ENCODE results near the gene PCDHGC4.

DNA sequence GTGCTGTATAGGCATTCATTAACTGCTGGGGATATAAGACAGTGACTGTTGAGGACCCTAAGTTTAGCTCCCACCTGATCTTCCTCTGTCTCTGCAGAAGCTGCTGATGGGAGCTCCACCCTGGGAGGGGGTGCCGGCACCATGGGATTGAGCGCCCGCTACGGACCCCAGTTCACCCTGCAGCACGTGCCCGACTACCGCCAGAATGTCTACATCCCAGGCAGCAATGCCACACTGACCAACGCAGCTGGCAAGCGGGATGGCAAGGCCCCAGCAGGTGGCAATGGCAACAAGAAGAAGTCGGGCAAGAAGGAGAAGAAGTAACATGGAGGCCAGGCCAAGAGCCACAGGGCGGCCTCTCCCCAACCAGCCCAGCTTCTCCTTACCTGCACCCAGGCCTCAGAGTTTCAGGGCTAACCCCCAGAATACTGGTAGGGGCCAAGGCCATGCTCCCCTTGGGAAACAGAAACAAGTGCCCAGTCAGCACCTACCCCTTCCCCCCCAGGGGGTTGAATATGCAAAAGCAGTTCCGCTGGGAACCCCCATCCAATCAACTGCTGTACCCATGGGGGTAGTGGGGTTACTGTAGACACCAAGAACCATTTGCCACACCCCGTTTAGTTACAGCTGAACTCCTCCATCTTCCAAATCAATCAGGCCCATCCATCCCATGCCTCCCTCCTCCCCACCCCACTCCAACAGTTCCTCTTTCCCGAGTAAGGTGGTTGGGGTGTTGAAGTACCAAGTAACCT lies 26.2 kb downstream of the PCDHGC4 start:
- TF ChIP-seq, protein P1, sequence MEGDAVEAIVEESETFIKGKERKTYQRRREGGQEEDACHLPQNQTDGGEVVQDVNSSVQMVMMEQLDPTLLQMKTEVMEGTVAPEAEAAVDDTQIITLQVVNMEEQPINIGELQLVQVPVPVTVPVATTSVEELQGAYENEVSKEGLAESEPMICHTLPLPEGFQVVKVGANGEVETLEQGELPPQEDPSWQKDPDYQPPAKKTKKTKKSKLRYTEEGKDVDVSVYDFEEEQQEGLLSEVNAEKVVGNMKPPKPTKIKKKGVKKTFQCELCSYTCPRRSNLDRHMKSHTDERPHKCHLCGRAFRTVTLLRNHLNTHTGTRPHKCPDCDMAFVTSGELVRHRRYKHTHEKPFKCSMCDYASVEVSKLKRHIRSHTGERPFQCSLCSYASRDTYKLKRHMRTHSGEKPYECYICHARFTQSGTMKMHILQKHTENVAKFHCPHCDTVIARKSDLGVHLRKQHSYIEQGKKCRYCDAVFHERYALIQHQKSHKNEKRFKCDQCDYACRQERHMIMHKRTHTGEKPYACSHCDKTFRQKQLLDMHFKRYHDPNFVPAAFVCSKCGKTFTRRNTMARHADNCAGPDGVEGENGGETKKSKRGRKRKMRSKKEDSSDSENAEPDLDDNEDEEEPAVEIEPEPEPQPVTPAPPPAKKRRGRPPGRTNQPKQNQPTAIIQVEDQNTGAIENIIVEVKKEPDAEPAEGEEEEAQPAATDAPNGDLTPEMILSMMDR (IDR thresholded peaks at IDR 0.05; ENCODE audit: low read depth, low read length): no peak
- TF ChIP-seq POLR2A (IDR thresholded peaks at IDR 0.05; ENCODE audit: extremely low read depth, insufficient read length) (no peak), MYC (IDR thresholded peaks at IDR 0.05; ENCODE audit: low read depth, low read length) (no peak)
- TF ChIP-seq, protein P2, sequence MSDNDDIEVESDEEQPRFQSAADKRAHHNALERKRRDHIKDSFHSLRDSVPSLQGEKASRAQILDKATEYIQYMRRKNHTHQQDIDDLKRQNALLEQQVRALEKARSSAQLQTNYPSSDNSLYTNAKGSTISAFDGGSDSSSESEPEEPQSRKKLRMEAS (IDR thresholded peaks at IDR 0.05; ENCODE audit: low read depth, low read length): no peak

Data from NB4 (cell line).